MV-4-11 (cell line): Measurements from ENCODE around the gene BLCAP.
"Not testable (repeated sequence)": the region's sequence is repeated elsewhere in the genome, so short reads cannot be mapped to it uniquely, and the experiment has no call there.

Experiments used
- DNase-seq: peaks from one replicate; lab custom pipeline; 2025; lab: John Stamatoyannopoulos, UW

BLCAP gene

DNA sequence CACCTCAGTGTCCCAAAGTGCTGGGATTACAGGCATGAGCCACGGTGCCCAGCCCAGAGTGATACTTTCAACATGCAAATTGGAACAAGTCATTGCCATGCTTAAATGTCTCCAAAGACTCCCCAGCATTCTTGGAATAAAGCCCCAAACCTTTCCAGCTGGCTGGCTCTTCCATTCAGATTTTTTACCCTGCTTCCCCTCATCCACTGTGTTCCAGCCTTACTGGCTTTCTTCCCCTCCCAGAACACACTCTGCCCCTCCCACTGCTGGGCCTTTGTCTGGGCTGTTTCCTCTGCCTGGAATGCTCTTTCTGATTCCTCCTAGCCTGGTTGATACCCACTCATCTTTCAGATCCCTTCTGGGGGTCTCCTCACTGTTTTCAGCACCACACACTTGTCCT, 46.8 kb downstream of the BLCAP start:
- no peak for DNase-seq

DNA sequence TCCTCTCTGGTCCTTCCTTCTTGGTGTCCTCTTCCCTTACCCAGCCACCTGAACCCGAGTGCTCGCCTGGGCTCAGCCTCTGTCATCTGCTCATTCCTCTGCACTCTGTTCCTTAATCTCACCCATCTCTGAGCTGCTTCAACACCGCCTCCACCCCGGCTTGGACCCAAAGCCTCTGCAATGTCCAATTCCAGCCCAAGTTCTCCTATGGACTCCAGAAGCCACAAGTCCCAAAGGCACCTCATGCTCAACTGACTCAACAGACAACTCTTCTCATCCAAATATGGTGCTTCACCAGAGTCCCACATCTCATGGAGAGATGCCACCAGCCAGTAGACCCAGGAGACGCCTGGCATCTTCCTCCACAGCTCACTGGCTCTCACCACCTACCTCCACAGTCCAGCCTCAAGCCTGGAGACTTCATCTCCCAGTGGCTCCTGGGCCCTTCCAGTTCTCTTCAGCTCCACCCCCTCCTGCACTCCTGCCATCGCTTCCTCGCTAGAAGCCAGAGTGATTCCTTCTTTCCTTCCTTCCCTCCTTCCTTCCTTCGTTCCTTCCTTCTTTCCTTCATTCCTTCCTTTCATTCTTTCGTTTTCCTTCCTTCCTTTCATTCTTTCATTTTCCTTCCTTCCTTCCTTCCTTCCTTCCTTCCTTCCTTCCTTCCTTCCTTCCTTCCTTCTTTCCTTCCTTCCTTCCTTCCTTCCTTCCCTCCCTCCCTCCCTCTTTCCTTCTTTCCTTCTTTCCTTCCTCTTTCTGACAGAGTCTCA, 47.6 kb downstream of the BLCAP start:
- DNase-seq, result no peak

DNA sequence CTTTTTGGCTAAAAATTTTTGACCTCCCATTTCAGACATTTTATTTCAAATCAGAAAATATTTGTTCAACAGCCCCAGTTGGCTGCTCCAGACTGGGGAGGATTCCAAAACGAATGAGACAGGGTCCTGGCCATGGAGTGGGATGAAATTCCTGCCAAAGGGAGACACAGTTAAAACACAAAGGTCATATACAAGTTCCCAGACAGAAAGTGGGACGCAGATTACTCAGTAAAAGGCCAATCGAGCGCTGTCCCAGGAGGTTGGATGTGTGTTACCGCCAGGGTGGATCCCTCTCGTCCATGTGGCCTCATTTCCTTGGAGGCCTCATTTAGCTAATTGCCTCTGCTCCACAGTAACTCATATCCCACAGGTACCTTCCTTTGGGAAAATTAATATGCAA, 48.4 kb downstream of the BLCAP start:
- no peak for DNase-seq

DNA sequence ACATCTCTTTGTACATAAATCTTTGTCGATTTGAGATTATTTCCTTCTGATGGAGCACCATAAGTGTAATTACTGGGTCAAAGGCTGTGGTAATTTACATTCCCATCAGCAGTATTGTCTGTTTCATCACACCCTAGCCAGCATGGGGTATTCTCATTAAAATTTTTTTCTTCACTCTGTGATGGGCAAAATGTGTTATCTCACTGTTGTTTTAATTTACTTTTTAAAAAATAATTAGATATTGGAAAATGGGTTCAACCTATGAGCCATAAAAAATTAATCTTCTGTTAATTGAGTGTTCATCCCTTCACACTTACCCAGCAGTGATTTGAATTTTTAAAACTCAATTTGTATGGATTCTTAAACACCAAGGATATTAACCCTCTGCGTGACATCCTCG, 50.6 kb downstream of the BLCAP start:
- DNase-seq, result no peak

DNA sequence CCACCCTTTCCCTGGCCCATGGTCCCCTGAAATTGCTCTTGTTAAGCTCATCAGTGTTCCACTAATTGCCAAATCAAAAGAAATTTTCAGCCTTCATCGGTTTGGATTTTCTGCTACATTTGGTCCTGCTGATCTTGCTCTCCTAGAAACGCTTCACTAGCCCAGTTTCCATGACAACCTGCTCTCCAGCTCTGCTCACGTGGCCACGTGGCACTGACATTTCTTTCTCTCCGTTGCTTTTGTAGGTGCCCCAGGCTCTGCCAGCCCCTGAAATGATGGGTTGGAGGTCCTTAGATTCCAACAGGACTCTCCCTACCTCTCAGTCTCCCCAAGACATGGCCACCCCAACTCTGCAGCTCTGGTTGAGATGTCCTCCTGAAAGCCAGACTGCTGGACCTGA, 52.4 kb downstream of the BLCAP start:
- DNase-seq, result no peak

DNA sequence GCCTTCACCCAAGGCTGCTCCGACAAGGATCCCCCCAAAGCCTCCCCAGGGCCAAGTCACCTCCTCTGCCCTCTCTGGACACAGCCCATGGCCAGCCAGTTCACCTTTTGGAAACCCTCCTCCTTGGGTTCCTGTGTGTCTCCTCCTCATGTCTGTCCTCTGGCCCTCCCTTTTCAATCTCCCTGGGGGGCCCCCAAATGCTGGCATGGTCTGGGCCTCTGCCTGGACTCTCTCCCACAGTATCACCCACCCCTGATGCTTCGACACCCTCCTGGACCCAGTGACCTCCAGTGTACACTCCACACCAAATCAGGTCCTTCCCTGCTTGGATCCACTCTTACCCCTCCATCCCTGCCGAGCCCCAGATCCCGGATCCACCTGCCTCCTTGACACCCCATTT, 53.3 kb downstream of the BLCAP start:
- DNase-seq, result no peak

DNA sequence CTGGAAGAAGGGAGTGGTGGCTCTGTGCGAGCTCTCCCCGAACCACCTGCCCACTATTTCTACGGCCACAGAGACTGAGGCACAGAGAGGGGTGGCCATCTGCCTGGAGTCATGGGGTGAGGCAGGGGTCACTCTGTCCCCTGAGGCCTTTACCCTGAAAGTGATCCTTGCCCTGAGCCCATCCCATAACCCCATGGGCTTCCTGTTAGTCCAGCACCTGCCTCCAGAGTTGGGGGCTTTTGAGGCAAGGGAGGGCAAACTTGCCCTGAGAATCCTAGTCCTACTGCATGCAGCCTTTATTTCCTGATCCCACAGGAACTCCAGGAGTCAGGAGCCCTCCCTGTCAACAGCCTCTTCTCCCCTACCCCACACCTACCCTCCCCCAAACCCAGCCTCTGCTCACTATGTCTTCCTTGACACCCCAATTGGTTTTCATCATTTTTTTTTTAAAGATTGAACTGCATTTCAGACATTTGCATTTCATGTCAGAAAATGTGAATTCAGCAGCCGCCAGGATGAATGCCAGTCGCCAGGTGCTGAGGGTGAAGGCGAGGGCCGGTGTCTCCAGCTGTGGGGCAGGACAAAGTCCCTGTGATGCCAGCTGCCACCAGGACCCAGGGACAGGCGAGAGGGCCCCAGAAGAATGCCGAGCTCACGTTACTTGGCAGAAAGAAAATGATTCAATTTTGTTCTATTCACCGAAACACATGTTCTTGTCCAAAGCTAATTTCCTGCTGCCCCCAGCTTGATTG, 54.3 kb downstream of the BLCAP start:
- no peak for DNase-seq

DNA sequence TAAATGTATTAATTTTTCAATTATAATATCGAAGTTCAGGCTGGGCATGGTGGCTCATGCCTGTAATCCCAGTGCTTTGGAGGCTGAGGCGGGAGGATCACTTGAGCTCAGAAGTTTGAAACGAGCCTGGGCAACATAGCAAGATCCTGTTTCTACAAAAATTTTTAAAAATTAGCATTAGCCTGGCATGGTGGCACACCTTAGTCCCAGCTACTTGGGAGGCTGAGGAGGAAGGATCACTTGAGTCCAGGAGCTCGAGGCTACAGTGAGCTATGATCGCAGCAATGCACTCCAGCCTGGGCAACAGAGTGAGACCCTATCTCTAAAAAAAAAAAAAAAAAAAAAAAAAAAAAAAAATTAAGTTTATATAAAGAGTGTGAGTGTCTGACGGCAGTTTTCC, 55.2 kb downstream of the BLCAP start:
- not testable (repeated sequence) for DNase-seq

DNA sequence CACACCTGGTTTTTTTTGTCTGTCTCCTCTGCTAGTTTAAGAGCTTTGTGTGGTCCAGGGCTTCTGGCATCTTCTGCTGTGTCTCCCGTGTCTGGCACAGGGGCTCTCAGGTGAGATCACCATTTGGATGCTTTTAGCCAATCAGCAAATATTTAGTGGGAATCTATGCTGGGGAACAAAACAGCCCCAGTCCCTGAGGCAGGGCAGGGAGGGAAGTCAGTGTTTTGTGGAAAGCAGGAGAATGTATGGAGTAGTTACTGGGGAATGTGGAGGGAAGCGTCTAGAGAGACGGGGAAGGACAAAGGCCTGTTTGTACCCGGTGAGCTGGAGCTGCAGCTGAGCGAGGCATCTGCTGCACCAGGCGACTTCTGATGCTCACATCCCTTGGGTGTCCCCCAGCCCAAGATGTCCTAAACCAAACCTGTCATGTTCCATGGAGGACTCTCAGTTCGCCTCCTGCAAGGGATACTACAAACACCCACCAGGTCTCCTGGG, 55.9 kb downstream of the BLCAP start:
- DNase-seq, result no peak

DNA sequence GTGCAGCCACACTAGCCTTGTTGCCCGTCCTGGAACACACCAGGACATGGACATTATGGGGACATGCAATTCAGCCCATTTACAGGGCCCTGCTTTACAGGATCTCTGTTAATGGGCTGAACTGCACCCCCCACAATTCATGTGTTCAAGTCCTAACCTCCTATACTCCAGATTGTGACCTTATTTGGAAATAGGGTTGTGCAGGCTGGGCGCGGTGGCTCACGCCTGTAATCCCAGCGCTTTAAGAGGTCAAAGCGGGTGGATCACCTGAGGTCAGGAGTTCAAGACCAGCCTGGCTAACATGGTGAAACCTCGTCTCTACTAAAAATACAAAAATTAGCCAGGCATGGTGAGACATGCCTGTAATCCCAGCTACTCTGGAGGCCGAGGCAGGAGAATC, 57.5 kb downstream of the BLCAP start:
- DNase-seq, result not testable (repeated sequence)

DNA sequence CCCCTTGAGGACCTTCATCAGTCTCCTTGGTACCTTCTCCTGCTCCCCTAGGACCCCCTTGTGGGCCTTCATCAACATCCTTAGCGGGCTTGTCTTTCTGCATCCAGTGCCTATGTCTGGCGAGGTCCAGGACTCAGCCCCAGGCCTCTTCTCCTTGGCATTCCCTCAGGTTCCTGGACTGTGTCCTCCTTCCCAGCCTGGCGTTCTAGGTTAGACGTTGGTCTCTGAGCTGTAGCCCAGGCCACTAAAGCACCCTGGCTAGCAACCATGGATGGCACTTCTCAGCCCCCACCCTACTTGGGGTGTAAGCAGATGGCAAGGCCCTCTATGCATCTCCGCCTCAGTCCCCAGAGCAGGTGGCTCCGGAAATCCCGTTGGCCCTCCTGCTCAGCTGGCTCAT, 58.1 kb downstream of the BLCAP start:
- no peak for DNase-seq

DNA sequence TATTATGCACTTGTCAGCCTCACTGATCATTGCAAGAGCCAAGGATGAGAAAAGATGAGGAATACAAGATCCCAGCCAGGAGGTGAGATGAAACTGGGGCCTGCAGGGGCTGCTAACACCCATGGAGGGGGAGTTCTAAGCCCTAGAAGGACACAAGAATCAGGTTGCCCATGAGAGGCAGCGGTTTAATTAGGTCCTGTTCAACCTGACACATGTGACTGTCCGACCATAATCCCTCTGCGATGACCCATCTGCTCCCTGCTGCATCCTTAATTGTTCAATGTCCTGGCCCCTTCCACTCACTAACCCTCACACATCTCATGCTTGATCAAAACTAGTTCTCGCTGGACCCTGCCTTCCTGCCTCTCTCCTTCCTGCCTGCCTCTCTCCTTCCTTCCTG, 58.8 kb downstream of the BLCAP start:
- DNase-seq, result no peak
